ENCODE measurements around the gene COX11.
A peak's percentile ranks its signal among the peaks of the same experiment; 100 is the strongest.

COX11 gene, protein sequence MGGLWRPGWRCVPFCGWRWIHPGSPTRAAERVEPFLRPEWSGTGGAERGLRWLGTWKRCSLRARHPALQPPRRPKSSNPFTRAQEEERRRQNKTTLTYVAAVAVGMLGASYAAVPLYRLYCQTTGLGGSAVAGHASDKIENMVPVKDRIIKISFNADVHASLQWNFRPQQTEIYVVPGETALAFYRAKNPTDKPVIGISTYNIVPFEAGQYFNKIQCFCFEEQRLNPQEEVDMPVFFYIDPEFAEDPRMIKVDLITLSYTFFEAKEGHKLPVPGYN

DNA sequence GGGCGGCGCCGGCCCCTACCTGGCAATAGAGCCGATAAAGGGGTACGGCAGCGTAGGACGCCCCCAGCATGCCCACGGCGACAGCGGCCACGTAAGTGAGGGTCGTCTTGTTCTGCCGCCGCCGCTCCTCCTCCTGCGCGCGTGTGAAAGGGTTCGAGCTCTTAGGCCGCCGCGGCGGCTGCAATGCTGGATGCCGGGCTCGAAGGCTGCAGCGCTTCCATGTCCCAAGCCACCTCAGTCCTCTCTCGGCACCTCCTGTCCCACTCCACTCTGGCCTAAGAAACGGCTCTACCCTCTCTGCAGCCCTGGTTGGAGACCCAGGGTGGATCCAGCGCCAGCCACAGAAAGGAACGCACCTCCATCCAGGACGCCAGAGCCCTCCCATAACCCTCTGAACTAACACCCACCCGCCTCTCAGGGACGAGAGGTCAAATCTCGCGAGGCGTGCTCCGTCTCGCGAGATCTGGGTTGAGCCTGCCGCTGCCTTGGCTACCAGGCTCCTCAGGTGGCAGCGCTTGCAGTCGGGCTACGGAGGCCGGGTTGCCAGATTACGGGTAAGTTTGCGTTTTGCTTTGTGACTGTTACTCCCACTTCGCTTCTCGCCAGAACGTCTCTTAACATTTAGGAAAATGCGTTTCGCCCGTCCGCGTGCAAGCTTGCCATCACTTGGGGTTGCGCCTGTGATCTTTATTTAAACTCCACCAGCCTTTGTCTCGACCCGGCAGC is at the start of gene COX11, which contains the start of gene STXBP4:
Gene COX11 (minus strand): TSS at position 393 of the 726 bp plus-strand sequence. CDS start 8 bp downstream, at position 385.
Gene STXBP4 (plus strand): TSS at position 504 of the 726 bp plus-strand sequence. CDS start 17,455 bp downstream, outside the sequence.
- DNase-seq = peak; percentile 93

DNA sequence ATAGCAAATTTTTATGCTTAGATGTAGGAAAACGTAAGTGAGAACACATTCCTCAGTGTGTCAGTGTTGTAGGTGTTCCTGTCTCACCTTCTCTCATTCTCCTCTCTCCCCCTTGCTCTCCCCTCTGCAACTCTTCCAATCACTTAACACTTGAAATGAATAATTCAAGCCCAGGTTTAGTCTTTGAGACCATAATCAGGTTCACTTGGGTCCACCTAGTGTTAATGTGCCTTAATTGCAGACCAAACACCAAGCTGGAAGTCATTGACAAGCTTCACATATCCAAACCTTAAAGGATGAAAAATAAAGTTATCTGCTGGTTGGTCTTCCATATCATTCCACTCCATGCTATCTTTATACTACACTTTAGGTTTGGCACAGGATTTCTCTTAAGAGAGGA is 37.1 kb upstream of the COX11 start:
- DNase-seq = no peak

DNA sequence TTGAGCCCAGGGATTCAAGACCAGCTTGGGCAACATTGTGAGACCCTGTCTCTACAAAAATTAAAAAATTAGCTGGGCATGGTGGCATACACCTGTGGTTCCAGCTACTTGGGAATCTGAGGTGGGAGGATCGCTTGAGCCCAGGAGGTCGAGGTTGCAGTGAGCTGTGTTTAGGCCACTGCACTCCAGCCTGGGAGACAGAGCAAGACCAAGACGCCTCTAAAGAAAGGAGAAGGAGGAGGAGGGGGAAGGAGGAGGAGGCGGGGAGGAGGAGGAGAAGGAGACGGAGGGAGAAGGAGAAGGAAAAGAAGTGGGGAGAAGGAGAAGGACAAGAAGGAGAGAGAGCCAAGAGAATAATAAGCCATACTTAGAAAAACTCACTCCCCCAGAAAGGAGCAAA is 36.0 kb upstream of the COX11 start:
- no peak for DNase-seq

DNA sequence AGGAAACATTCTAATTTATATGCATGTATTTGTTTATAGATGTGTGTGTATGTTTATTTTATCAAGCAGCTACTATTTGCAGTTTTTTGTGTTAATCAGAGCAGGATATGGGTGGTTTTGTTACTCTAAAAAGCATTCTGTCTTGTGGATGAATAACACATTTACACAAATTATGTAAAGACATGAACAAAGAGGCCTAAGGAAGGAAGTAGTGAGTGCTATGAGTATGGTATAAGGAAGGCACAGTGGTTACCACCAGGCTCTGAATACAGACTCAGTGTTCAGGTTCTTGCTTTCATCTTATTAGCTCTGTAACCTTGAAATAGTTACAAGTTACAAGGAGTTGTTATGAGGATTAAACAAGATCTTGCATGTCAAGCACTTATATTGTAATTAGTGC is 34.0 kb upstream of the COX11 start:
- no peak for DNase-seq

DNA sequence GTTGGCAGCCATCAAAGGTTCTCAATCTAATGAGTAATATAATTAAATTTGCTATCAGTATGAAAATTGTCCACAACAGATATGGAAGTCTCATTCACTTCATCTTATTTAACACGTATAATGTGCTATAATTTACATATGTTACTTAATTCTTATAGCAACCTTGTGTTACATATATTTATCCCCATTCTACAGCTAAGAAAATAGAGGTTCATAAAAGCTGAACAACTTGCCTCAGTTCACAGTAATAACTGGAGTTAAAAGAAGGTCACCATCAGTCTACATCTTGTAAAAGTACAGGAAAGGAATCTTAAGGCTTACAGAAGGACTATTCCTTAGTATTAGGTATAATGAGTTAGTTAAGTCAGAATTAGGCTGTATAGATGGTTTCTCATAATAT is 28.0 kb upstream of the COX11 start:
- no peak for DNase-seq

DNA sequence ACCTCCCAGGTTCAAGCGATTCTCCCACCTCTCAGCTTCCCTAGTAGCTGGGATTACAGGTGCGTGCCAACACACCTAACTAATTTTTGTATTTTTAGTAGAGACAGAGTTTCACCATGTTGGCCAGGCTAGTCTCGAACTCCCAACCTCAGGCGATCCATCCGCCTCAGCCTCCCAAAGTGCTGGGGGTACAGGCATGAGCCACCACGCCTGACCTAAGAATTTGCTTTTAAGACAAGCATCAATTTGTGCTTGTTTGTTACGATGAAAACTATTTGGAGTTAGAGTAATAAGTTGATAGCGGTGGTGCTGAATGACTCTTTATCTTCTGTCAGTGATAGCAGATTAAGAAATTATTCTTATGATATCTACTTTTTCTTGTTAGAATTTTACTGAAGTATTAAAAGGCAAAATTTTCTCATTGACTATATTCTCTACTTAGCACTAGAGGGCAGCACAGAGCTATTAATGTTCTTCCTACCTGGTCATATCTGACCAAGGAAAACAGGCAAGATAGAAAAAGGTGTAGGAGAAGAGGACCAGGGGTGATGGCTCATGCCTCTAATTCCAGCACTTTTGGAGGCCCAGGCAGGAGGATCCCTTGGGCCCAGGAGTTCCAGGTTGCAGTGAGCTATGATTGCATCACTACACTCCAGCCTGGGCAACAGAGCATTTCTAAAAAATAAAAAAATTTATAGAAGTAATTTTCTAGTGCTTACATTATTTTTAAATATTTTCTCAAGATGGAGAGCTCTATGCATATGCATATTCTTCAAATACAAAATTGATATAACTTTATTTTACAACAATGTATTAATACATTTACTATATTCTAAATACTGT is 24.6 kb upstream of the COX11 start:
- DNase-seq = peak; percentile 9

DNA sequence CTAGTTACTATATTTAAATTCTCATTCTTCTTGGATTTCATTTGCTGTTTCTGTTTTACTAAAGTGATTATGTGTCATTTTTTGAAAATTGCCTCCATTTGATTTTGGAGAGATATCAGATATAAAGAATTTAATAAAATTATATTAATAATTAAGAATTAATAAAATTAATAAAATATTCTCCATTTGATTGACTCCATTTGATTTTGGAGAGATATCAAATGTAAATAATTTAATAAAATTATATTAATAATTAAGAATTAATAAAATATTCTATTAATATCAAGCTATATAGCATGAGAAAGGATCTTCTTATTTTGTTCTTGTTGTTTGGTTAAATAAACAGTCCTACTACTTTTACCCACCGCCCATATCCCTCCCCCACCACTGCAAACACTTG is 23.1 kb upstream of the COX11 start:
- DNase-seq = no peak

DNA sequence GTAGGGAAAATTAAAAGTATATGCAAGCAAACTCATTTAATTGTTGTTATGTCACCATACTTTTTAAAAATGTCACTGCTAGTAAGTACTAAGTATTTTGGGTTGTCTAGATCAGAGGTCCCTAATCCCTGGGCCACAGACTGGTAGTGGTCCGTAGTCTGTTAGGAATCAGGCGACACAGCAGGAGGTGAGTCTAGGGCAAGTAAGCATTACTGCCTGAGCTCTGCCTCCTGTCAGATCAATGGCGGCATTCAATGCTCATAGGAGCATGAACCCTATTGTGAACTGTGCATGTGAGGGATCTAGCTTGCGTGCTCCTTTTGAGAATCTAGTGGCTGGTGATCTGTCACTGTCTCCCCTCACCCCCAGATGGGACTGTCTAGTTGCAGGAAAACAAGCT is 21.7 kb upstream of the COX11 start:
- DNase-seq = no peak

DNA sequence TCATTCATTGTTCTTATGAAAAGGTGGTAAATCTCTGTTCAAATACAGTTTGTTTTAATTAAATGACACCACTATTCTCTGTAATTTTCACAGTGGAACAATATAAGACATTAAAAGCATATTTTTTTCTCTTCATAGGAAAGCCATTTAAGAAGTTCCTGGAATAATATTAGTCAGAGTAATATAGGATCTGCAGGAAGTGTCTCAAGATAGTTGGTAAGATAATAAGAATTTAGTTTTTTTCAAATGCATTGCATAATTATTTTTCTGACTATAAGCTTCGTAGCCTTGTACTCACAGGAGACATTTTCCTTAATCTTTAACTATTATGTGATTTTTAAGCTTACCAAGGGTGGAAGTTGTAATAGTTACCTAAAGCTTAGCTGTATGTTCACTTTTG is 17.0 kb upstream of the COX11 start:
- no peak for DNase-seq

DNA sequence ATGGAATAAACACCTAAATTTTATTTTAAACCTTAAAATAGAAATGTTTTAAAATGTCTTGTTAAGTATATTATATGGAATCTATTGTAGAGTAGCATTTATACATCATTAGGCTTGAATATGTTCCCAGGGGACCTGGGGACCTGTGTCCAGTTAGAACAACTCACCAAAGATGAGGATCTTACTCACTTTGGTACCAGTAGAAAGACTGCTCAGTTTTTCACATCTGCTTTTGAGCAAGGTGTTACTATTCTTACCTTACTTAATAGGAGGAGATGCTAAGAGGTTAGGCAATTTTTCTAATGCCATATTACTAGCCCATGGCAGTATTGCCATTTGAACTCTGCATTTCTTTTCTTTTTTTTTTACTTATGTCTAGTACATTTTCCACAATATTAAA is 14.8 kb upstream of the COX11 start:
- DNase-seq = no peak

DNA sequence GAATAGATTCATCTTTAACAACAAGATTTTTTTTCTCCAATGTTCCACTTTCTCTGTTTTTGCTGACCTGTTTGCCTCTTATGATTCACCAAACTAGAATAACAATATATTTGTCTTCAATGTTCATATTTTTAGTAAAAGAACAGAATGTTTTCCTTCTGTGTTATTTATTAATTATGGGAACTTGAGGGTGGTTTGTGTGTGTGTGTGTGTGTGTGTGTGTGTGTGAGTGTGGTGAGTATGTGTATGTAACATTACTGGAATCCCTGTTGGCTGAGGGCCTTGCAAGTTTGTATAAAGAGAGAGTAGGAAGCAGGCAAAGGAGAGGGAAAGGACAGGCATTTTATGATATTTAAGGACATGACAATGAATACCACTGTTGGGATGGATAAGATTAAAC is 13.9 kb upstream of the COX11 start:
- DNase-seq = no peak

DNA sequence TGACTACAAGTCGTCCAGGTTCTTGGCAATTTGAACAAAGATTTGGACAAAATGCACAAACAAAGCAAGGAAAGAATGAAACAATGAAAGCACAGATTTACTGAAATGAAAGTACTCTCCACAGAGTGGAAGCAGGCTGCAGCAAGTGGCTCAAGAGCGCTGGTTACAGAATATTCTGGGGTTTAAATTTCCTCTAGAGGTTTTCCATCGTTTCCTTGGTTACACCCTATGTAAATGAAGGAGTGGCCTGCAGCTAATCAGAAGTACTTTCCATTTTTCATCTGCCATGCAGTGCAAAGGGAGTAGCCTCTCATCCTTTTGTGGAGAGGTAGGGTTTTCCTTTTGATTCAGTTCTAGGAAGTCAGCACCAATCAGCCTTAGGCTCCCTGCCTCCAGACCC is 11.9 kb upstream of the COX11 start:
- no peak for DNase-seq

DNA sequence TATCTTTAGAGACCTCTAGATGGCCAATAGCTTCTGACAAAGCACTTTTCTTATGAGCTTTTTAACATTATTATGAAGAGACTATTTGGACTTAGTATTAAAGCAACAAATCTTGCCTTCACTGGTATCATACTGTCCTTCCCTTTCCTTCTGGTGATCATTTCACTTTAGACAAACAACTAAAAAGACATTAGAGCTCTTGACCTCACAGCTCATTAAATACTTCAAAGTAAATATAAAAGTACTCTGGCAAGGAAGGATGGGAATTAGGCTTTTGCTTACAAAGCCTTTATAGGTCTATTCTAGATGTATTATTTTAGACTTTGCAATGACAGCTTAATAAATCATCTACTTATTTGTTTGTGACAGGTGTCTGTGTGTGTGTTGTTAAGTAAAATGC is 11.2 kb upstream of the COX11 start:
- no peak for DNase-seq

DNA sequence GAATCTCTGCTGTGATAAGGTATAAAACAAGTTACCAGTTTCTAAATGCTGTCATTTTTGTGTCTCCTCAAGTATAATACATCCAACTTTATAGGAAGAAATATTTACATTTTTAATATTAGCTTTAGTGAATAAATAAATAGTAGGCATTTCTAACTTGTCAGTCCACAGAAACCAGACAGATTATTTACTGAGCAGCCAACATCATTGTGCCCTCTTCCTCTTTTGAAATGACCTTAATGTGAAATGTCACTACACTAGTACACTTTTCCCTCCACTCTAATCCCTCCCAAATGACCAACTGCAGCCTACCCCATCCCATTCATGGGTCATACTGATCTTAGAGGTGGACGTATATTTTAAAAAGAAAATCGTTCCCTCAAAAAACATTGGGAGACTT is 9.3 kb upstream of the COX11 start:
- no peak for DNase-seq

DNA sequence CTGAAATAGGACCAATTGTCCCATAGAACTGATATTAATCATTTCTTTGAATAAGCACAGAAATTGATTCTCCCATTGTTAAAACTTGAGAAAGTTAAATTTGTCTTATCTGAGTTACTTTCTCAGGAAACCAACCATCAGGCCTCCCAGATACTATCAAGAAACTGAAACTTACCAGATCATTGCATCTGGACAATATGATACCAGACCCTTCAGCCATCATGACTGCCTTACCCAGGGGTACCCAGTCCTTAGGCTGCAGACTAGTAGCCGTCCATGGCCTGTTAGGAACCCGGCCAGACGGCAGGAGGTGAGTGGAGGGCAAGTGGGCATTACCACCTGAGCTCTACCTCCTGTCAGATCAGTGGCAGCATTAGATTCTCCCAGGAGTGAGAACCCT is 7.9 kb upstream of the COX11 start:
- DNase-seq = no peak

DNA sequence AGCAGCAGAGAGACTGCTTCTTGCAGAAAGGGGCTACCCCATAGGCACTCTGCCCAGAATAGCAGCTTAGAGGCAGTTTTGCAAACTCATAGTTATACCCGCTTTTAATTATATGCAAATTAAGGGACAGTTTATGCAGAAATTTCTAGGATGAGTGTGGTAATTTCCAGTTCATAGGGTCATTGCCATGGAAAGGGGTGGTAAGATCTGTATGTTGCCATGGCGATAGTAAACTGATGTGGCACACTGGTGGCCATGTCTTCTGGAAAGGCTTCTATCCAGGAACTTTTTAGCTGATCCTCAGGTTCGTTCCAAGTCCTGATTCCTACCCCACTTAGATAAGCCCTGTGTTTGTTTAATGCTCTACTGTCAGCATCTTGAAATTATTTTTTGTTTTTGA is 6.3 kb upstream of the COX11 start:
- no peak for DNase-seq

DNA sequence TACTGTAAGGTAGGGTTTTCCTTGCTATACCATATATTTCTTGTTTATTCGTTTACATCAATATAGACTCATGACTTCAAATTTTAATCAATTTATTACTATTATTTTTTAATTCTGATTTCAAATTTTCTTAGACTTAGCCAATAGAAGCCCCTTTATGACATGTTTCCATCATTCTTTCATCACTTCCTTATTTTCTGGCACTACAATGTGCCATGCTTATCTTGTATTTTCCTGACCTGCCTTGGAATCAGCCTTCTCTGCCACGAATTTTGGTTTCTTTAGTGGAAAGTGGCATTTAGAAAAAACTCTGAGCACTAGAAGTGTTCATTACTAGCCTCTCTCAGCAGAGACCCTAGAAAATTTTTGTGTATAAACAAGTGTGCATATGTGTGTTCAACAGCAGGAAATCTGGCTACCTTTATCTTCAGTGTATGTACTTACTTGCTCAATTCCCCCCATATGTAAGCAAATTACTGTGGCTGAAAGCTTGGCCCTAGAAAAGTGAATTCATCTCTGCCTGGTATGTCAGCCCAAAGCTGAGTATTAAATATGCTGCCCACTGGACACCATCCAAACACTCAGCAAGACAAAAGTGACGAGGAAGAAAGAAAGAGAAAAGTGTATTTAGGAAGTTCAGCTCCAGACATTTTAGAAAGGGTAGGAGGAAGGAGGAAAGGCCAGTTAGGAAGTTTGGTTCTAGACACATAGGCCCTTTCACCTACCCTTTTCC is 4.1 kb upstream of the COX11 start:
- no peak for DNase-seq

DNA sequence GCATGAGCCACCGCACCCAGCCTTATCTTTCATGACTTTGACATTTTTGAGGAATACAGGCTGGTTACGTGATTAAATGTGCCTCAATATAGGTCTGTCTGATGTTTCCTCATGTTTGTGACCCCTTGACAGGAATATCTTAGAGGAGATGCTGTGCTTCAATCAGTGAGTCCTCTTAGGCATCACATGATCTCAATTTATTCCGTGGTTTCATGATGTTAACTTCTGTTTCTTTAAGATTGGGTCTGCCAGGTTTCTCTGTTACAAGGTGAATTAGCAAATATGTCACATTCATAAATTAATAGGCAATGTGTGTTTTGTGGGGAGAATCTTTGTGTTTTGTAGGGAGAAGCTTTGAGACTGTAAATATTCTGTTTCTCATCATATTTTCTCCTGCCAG is 3.4 kb upstream of the COX11 start:
- DNase-seq = no peak

DNA sequence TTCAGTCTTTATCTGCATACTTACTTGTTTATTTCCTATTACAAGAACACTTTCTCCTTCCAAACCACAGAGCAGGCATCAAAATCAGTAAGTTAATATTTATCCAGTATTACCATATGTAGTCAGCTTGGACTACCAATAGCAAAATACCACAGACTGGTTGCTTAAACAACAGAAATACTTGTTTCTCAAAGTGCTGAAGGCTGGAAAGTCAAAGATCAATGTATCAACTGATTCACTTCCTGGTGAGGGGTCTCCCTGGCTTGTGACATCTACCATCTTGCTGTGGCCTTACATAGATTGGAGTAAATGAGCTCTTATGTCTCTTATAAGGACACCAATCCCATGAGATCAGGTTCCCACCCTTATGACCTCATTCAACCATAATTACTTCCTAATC is 2.7 kb upstream of the COX11 start:
- DNase-seq = no peak

DNA sequence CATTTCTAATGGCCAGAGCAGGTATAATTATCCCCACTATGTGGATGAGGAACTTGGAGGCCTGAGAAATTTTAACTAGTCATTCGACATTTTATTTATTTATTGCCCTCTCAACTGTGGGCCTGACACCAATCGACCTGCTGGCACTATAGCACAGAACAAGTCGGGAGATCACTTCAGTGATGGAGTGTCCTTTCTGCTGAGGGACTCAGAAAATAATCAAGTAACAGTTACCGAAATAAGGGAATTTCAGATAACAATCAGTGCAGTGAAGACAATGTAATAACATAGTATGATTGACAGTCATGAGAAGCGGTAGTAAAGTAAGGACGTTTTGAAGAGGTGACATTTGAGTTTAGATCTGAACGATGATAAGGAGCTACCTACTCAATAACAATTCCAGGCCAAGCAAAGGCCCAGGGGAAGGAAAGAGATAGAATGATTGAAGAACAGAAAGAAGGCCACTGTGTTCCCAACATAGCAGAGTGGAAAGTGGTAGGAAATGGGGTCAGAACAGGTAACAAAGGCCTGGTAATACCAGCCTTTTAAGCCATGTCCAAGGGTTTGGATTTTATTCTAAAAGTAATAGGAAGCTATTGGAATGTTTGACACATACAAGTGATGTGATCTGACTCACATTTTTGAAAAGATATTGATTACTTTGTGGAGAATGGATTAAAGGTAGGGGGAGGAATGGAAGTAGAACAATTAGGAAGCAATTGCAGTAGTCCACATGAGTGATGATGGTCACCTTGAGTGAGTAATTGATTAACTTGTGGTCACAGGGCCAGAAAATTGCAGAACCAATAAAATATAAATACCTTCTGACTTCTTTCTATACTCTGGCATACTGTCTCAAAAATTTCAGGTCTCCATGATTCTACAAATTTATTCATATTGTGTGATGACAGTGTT is 1.5 kb upstream of the COX11 start:
- DNase-seq = no peak

DNA sequence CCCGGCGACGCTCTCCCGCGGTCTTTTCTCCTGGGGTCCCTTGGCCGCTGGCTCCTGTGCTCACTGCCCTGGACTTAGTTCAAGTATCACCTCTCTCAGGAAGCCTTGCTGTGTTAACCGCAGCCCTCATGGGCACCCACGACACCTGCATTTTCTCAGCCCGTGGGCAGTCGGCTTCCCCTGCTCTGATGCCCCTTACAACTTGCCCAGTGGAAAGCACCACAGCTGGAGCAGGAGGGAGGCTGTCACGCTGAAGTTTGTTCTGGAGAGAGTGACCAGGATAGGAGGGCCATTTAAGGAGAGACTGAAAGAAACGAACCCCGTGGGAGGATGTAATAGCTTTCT is 506 bp upstream of the COX11 start:
- DNase-seq = no peak
